Measurements from ENCODE around the gene PRR19. TPM values are rescaled to one million over a fixed set of nuclear protein-coding genes. Genes with fewer than 3 reads are reported as not detected.

The PRR19 gene
- total RNA-seq, 1 donor from 2014 or later: 2.4 TPM

DNA sequence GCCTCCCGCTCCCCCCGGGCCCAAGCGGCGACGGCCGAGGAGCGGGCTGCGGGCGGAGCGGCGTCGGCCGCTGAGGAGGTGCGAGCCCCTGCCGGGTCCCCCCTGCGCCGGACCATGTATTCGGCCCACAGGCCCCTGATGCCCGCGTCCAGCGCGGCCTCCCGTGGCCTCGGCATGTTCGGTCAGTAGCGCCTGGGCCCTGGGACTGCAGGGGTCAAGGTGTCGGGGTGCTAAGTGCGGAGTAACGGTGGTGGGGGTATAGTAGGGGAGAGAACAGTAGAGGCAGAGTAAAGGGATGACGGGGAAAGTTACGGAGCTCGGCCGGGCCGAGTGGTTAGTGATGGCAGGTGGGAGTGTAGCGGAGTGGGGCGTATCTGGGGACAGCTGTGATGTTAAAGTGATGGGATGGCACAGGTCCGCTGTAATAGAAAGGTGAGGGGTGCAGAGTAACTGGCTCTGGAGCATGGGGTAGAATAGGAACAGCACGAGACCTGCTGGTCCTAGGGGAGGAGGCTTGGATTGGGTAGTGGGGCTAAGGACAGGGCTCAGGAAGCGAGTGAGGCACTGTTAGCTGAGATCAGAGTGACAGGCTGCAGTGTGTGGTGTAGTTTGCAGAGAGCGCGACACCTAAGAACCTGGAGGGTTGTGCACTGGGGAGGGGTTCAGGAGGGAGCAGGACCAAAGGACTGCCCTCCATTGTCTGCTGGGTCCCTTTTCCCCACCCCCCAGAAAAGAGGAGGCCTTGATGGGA, 17.2 kb upstream of the PRR19 start:
- no peak for DNase-seq (ENCODE audit: extremely low spot score, unreplicated experiment)
- H3K36me3 Mint-ChIP-seq: no peaks in the 10 kb centered on the region
- H3K27ac Mint-ChIP-seq: peak overlapping the region; percentile 97
- no peaks in the 10 kb centered on the region for H3K27me3 Mint-ChIP-seq
- no peak for TF ChIP-seq CTCF (conservative IDR thresholded peaks at IDR 0.05)
- peak overlapping the region; percentile 98 for H3K4me3 Mint-ChIP-seq
- H3K9me3 Mint-ChIP-seq: no peaks in the 10 kb centered on the region
- H3K4me1 Mint-ChIP-seq (ENCODE audit: unreplicated experiment): peaks cover 13% of the 10 kb centered on the region

DNA sequence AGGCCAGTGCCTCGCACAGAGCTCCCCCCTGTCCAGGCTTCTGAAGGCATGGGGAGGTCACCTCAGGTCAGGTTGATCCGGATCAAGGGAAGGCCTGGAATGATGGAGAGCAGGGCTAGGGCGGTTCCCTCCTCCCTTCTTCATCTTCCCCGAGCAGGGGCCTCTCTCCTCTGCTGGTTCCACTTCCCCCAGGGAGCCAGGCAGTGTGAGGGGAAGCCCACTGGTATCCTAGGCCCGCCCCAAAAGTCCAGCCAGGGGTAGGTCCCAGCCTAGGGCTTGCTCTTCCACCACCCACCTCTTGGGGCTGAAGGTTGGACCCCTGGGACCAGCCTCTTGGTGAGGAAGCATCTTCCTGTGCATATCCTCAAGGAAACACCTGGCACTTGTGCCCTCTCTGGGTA, 16.4 kb upstream of the PRR19 start:
- Mint-ChIP-seq H3K27me3 (no peaks in the 10 kb centered on the region), H3K4me3 (peak overlapping the region; percentile 98), H3K9me3 (no peaks in the 10 kb centered on the region), H3K36me3 (no peaks in the 10 kb centered on the region), H3K4me1 (ENCODE audit: unreplicated experiment) (peaks cover 13% of the 10 kb centered on the region), H3K27ac (peak overlapping the region; percentile 65)
- DNase-seq (ENCODE audit: extremely low spot score, unreplicated experiment): no peak
- TF ChIP-seq CTCF (conservative IDR thresholded peaks at IDR 0.05): no peak

DNA sequence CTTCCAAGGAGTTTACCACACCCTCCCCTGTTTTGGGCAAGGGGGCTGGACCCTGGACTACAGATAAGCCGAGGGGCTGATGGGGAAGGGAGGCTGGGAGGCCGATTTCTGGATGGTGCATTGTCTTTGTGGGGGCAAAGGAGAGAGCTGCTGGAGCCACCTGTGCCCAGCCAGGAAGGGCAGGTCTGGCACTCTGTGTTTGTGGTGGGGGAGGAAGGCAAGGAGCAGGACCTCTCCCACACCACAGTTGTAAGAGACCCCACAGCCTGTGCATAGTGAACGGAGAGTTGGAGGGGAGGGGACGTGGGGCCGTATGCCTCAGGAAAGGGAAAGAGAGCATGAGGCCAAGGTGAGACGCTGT, 16.0 kb upstream of the PRR19 start:
- Mint-ChIP-seq H3K9me3 (no peaks in the 10 kb centered on the region), H3K36me3 (no peaks in the 10 kb centered on the region), H3K4me3 (peak overlapping the region; percentile 98), H3K4me1 (ENCODE audit: unreplicated experiment) (peaks cover 13% of the 10 kb centered on the region), H3K27ac (peak overlapping the region; percentile 65), H3K27me3 (no peaks in the 10 kb centered on the region)
- TF ChIP-seq CTCF (conservative IDR thresholded peaks at IDR 0.05): no peak
- no peak for DNase-seq (ENCODE audit: extremely low spot score, unreplicated experiment)

- peaks cover 17% of the 10 kb centered on the region for H3K4me1 Mint-ChIP-seq (ENCODE audit: unreplicated experiment)
- H3K4me3 Mint-ChIP-seq: peak overlapping the region; percentile 98
- no peak for DNase-seq (ENCODE audit: extremely low spot score, unreplicated experiment)
- H3K9me3 Mint-ChIP-seq: no peaks in the 10 kb centered on the region
- H3K27me3 Mint-ChIP-seq: no peaks in the 10 kb centered on the region
- peak overlapping the region; percentile 65 for H3K27ac Mint-ChIP-seq
- peaks cover under 1% of the 10 kb centered on the region for H3K36me3 Mint-ChIP-seq
- TF ChIP-seq CTCF (conservative IDR thresholded peaks at IDR 0.05): no peak
Measured at GRCh38 chr19:42286349-42287016, 15.4 kb upstream of the PRR19 start.

- H3K27ac Mint-ChIP-seq: no peak overlapping the region
- no peaks in the 10 kb centered on the region for H3K9me3 Mint-ChIP-seq
- H3K27me3 Mint-ChIP-seq: no peaks in the 10 kb centered on the region
- no peak overlapping the region for H3K4me3 Mint-ChIP-seq
- H3K4me1 Mint-ChIP-seq (ENCODE audit: unreplicated experiment): peaks cover 22% of the 10 kb centered on the region
- no peak for DNase-seq (ENCODE audit: extremely low spot score, unreplicated experiment)
- peaks cover 5% of the 10 kb centered on the region for H3K36me3 Mint-ChIP-seq
- no peak for TF ChIP-seq CTCF (conservative IDR thresholded peaks at IDR 0.05)
Measured at GRCh38 chr19:42287017-42287826, 14.7 kb upstream of the PRR19 start.

Measured in type B pancreatic cell (in vitro differentiated cells).